Fibroblast of mammary gland (primary cell): Measurements from ENCODE around the gene ST6GALNAC3.

Experiments used
- DNase-seq: peaks from one replicate; pipeline ENCODE4 v3.0.0-alpha.2; 2010; ENCODE audit warnings: low read depth
- H3K4me3 ChIP-seq: 2 replicates; pipeline ENCODE4 v1.5.1; 2011; ENCODE audit warnings: low read depth, mild to moderate bottlenecking, low read length, moderate library complexity; ENCODE audit not compliant: control insufficient read depth
- TF ChIP-seq, protein P1 (sequence below): conservative IDR thresholded peaks from 2 replicates; pipeline ENCODE4 v1.5.1; 2011; ENCODE audit warnings: low read depth, low read length, inconsistent platforms; ENCODE audit not compliant: control insufficient read depth, insufficient read depth

The ST6GALNAC3 gene

DNA sequence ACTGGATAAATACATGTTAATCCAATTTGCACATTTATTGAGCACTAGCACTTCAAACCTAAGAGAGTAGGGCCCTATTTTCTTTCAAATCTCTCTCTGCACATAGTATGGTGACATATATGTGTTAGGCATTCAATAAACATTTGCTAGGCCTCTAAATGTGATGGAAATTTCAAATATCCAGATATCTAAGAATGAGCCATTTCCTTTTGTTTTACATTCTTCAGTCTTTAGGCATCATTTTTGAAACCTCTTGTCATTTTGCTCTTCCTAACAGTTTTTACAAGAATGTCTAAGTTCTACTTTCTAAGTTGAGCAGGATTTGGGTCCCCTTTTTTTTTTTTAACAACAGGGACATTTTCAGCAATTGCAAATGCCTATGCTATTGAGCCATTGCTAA lies 397.0 kb downstream of the ST6GALNAC3 start:
- no peak for DNase-seq

DNA sequence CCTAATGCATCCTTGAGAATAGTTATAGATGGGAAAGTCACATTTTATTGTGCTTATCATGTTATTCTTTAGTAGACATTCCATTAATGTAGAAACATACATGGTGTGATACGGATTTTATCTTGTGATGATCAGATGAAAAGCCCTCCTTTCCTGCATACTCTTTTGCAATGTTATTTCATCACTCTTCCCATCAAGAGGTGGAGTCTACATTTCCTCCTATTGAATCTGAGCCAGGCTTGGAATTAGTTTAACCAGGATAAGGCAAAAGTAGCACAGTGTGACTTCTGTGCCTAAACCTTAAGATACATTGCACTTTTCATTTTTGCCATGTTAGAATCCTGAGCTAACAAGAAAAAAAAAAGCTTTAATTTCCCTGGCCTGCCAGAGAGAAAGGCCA lies 399.0 kb downstream of the ST6GALNAC3 start:
- no peak for DNase-seq
- TF ChIP-seq, protein P1, sequence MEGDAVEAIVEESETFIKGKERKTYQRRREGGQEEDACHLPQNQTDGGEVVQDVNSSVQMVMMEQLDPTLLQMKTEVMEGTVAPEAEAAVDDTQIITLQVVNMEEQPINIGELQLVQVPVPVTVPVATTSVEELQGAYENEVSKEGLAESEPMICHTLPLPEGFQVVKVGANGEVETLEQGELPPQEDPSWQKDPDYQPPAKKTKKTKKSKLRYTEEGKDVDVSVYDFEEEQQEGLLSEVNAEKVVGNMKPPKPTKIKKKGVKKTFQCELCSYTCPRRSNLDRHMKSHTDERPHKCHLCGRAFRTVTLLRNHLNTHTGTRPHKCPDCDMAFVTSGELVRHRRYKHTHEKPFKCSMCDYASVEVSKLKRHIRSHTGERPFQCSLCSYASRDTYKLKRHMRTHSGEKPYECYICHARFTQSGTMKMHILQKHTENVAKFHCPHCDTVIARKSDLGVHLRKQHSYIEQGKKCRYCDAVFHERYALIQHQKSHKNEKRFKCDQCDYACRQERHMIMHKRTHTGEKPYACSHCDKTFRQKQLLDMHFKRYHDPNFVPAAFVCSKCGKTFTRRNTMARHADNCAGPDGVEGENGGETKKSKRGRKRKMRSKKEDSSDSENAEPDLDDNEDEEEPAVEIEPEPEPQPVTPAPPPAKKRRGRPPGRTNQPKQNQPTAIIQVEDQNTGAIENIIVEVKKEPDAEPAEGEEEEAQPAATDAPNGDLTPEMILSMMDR: no peak
- no peak overlapping the region for H3K4me3 ChIP-seq

More for the DNA sequence above, 397.0 kb downstream of the ST6GALNAC3 start:
- TF ChIP-seq, protein P1: no peak
- no peak overlapping the region for H3K4me3 ChIP-seq

DNA sequence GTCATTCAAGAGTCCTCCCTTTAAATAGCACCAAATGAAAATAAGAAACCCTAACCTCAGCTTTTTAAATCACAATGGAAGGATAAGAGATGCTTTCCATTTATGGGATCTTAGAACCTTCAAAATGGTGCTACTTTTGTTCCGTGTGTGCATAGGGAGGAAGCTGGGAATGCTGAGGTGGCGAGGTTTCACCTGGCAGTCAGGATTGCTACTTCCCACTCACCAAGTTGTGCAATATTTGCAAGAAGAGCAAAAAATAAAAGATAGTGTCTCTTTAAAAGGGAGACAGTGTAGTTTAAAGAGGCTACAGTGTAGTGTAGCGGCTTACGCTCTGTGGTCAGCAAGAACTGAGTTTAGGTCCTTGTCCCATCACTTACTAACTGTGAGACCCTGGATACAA lies 400.4 kb downstream of the ST6GALNAC3 start:
- no peak for DNase-seq
- TF ChIP-seq, protein P1: no peak

DNA sequence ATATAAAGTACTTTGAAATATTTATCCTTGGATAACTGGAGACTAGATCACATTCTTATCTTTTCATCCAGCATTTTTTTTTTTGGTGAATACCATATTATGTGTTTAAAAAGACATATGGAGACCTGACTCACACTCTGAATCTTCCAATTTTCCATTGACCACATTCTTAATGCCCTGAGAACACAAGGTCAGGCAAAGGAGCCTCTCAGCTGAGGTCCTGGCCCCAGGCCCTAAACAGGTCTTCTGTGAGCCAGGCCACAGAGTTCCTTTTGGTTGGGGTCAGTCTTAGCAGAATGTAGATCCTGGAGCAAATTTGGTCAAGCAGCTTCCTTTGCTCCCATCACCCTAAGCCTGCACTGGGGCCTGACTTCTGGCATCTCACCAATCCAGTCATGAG lies 402.6 kb downstream of the ST6GALNAC3 start:
- H3K4me3 ChIP-seq: no peak overlapping the region
- DNase-seq: peak; percentile 38
- TF ChIP-seq, protein P1: no peak

More for the DNA sequence above, 400.4 kb downstream of the ST6GALNAC3 start:
- no peak overlapping the region for H3K4me3 ChIP-seq

DNA sequence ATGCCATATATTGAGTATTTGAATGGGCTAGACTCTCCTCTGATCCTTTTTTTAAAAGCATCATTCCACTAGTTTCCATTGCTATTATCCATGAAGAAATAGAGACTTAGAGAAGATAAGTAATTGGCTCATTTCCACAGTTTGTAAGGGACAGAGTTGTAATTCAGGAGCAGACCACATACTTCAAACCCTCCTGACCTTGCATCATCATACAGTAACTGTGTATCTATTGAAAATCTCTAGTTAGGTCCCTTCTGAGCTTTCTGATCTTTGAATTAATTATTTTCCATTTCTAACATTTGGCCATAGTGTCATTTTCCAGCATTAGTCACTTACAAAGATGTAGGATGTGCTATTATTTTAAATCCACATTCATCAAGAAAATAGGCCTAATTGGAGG lies 406.3 kb downstream of the ST6GALNAC3 start:
- no peak for DNase-seq
- TF ChIP-seq, protein P1: no peak
- no peak overlapping the region for H3K4me3 ChIP-seq

DNA sequence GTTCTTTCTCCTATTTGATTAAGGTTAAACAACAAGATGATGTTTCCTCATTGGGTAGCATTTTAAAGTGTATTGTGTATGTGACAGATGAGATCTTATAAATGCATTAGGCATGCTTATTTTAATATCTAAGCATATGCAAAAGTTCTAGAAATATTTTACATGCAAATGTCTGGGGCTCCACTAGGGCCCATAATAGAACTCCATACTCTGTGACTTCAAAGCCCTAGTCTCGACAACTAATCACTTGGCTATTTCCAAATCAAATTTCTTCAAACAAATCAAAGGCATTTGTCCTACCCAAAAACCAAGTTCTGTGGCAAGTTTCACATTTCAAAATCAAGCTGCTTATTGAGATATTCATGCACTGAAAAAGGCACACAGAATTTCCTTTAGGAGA lies 407.1 kb downstream of the ST6GALNAC3 start:
- H3K4me3 ChIP-seq: no peak overlapping the region
- no peak for DNase-seq
- TF ChIP-seq, protein P1: no peak

DNA sequence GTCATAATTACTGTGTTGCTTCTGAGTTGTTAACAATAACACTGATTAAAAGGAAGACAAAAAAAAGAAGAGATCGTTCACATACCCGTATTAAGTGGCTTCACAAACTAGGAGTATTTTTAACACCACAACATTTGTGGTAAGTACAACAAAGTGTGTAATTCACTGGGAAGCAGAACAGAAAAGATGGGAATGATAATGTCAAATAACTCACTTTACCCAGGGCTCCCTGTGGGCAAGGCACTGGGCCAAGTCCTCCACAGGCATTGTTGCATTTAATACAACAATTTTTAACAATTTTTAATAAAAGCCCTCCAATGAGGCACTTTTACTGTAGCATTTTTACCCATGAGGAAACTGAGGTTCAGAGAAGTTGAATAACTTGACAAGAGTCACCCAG lies 407.7 kb downstream of the ST6GALNAC3 start:
- no peak overlapping the region for H3K4me3 ChIP-seq
- DNase-seq: no peak
- TF ChIP-seq, protein P1: no peak
